GM19240 (cell line): ENCODE results near the gene CYP2C19.
"Not testable (repeated sequence)": the region's sequence is repeated elsewhere in the genome, so short reads cannot be mapped to it uniquely, and the experiment has no call there.

ENCODE experiments used
- DNase-seq: peaks from one replicate; pipeline ENCODE4 v3.0.0; 2011; ENCODE audit warnings: low spot score; ENCODE audit not compliant: insufficient read length

Gene CYP2C19

DNA sequence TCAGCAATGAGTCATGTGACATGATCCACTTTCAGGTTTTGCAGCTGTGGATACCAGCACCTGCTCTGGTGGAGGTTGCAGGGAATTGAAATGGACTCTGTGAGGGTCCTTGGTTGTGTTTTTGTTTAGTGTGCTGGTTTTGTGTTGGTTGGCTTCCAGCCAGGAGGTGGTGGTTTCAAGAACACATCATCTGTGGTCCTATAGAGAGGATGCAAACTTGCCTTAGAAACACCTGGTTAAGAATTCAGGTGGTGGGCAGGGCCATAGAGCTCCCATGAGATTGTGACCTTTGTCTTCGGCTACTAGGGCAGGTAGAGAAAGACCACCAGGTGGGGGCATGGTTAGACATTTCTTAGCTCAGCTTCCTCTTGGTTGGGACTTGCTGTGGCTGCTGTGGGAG is 116.7 kb downstream of the CYP2C19 start:
- no peak for DNase-seq

DNA sequence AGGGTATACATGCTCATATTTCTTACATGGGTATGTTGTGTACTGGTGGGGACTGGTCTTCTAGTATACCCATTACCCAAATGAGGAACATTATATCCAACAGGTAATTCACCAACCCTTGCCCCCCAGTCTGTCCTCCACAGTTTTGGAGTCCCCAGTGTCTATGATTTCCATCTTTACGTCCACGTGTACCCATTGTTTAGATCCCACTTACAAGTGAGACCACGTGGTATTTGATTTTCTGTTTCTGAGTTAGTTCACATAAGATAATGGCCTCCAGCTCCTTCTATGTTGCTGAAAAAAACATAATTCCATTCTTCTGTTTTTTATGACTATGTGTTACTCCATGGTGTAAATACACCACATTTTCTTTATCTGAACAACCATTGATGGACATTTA is 126.6 kb downstream of the CYP2C19 start:
- no peak for DNase-seq

DNA sequence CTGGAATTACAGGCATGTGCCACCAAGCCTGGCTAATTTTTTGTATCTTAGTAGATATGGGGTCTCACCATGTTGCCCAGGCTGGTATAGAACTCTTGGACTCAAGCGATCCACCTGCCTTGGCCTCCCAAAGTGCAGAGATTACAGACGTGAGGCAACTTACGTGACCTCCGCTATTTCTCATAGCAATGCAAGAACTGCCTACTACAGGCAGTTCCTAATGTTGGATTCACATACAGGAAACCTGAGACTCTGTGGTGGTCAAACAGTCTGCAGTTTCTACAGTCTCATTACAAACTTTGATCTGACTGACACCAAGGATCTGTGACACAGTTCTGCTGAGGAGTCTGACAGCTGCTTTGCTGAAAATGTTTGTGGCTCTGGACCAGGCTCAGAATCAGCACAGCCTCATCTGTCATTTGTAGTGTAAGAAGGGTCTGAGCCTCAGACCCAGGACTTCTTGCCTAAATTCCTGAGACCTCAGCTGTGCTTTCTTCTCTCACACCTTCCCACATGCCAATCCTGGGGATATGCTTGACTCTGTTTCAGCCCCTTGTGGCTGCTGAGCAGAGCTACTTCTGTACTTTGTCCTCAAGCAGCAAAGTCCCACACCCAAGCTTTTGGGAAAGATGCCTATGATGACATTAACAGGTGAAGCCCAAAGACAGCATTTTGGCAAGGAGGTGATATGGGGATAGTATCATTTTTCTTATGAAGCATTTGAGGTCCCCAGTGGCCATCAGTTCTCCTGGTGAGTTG is 128.0 kb downstream of the CYP2C19 start:
- no peak for DNase-seq

DNA sequence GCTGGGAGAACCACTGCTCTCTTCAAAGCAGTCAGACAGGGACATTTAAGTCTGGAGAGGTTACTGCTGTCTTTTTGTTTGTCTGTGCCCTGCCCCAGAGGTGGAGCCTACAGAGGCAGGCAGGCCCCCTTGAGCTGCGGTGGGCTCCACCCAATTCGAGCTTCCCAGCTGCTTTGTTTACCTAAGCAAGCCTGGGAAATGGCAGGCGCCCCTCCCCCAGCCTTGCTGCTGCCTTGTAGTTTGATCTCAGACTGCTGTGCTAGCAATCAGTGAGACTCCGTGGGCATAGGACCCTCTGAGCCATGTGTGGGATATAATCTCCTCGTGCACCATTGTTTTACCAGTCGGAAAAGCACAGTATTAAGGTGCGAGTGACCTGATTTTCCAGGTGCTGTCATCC is 135.9 kb downstream of the CYP2C19 start:
- not testable (repeated sequence) for DNase-seq

DNA sequence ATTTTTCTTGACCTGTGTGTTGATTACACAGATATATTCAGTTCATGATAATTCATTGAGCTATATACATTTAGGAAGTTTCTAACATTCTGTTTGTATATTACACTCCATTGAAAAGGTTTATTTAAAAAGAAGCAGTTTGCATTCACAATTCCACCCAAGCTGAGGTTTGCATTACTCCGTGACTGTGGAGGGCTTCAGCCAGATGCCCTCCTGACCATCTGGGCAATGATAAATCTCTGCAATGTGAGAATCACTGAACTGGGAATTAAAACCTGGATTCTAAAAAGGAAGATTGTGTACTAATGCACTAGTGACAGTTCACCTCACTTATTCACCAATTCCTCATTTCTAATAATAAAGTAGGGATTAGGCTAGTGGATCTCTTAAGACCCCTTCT is 139.6 kb downstream of the CYP2C19 start:
- DNase-seq: no peak

DNA sequence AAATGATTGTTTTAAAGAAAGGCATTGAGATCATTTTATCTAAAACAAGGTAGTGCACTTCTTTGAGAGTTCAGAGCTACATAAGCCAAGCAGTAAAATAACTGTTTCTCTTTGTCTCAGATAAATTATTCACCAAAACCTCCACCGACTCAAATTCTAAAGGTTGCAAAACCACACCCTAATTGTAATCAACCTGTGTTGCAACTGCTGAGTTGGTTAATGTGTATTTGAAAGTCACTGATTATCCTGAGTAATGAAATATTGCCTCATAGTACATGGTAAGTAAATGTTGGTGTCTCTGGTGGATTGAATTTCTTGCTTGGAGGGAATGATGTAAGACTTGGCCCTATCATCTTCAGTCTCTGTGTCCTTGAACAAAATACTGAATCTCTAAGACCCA is 140.1 kb downstream of the CYP2C19 start:
- no peak for DNase-seq
